ENCODE data around the gene HIRA.

DNA sequence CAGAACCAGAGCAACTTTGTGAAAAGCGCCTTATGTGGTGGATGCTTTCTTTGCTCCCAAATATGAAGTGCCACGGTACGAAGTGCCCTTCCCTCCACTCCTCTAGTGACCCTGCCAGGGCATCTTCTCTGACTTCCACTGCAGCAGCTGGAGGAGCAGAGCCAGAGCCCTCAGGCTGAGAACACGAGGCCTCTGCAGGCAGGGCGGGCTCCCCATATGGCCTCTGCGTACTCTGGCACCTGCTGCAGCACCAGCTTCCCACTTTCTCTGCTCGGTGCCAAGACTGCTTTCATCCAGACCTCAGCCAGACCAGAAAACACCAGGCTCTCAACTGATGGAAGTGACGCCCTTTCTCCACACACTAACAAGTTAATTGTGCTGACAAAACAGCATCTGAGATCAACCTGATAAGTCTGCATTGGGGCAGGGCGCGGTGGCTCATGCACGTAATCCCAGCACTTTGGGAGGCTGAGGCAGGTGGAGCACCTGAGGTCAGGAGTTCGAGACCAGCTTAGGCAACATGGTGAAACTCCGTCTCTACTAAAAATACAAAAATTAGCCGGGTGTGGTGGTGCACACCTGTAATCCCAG lies 34.7 kb upstream of the HIRA start:
- no peak for TF ChIP-seq EP300 (conservative IDR thresholded peaks at IDR 0.05; ENCODE audit: poor library complexity, severe bottlenecking)
- no peak for TF ChIP-seq POLR2AphosphoS5 (IDR thresholded peaks at IDR 0.05)
- TF ChIP-seq, protein P1, sequence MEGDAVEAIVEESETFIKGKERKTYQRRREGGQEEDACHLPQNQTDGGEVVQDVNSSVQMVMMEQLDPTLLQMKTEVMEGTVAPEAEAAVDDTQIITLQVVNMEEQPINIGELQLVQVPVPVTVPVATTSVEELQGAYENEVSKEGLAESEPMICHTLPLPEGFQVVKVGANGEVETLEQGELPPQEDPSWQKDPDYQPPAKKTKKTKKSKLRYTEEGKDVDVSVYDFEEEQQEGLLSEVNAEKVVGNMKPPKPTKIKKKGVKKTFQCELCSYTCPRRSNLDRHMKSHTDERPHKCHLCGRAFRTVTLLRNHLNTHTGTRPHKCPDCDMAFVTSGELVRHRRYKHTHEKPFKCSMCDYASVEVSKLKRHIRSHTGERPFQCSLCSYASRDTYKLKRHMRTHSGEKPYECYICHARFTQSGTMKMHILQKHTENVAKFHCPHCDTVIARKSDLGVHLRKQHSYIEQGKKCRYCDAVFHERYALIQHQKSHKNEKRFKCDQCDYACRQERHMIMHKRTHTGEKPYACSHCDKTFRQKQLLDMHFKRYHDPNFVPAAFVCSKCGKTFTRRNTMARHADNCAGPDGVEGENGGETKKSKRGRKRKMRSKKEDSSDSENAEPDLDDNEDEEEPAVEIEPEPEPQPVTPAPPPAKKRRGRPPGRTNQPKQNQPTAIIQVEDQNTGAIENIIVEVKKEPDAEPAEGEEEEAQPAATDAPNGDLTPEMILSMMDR (IDR thresholded peaks at IDR 0.05; ENCODE audit: poor library complexity, severe bottlenecking): no peak
- no peak for TF ChIP-seq TAF1 (IDR thresholded peaks at IDR 0.05; ENCODE audit: low read depth)
- no peak for TF ChIP-seq MXI1 (conservative IDR thresholded peaks at IDR 0.05; ENCODE audit: poor library complexity, severe bottlenecking)
- TF ChIP-seq RAD21 (conservative IDR thresholded peaks at IDR 0.05): no peak
- no peak for TF ChIP-seq EZH2 (IDR thresholded peaks at IDR 0.05; ENCODE audit: borderline replicate concordance, insufficient read depth, low read length, poor library complexity, severe bottlenecking)
- TF ChIP-seq, protein P2, sequence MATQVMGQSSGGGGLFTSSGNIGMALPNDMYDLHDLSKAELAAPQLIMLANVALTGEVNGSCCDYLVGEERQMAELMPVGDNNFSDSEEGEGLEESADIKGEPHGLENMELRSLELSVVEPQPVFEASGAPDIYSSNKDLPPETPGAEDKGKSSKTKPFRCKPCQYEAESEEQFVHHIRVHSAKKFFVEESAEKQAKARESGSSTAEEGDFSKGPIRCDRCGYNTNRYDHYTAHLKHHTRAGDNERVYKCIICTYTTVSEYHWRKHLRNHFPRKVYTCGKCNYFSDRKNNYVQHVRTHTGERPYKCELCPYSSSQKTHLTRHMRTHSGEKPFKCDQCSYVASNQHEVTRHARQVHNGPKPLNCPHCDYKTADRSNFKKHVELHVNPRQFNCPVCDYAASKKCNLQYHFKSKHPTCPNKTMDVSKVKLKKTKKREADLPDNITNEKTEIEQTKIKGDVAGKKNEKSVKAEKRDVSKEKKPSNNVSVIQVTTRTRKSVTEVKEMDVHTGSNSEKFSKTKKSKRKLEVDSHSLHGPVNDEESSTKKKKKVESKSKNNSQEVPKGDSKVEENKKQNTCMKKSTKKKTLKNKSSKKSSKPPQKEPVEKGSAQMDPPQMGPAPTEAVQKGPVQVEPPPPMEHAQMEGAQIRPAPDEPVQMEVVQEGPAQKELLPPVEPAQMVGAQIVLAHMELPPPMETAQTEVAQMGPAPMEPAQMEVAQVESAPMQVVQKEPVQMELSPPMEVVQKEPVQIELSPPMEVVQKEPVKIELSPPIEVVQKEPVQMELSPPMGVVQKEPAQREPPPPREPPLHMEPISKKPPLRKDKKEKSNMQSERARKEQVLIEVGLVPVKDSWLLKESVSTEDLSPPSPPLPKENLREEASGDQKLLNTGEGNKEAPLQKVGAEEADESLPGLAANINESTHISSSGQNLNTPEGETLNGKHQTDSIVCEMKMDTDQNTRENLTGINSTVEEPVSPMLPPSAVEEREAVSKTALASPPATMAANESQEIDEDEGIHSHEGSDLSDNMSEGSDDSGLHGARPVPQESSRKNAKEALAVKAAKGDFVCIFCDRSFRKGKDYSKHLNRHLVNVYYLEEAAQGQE (IDR thresholded peaks at IDR 0.05; ENCODE audit: borderline replicate concordance): no peak

Measured in neural cell (in vitro differentiated cells).